Neural crest cell (in vitro differentiated cells): Measurements from ENCODE around the gene NELFB. TPM values are rescaled to one million over a fixed set of nuclear protein-coding genes. Genes with fewer than 3 reads are reported as not detected.

Experiments
- DNase-seq: peaks from one replicate; pipeline ENCODE4 v3.0.0; 2021; ENCODE audit warnings: low read depth, mixed read lengths, low spot score
- H3K27ac Mint-ChIP-seq: one replicate; pipeline ENCODE4 v1.8.0; 2021; ENCODE audit warnings: mild to moderate bottlenecking, mixed read lengths; ENCODE audit not compliant: unreplicated experiment
- H3K27me3 Mint-ChIP-seq: 2 replicates; pipeline ENCODE4 v1.8.0; 2021; ENCODE audit warnings: low read depth, mild to moderate bottlenecking, mixed read lengths
- H3K36me3 Mint-ChIP-seq: 2 replicates; pipeline ENCODE4 v1.8.0; 2021; ENCODE audit warnings: low read depth, mild to moderate bottlenecking, mixed read lengths
- H3K4me1 Mint-ChIP-seq: 2 replicates; pipeline ENCODE4 v1.8.0; 2021; ENCODE audit warnings: mixed read lengths
- H3K4me3 Mint-ChIP-seq: one replicate; pipeline ENCODE4 v1.8.0; 2021; ENCODE audit warnings: mild to moderate bottlenecking, mixed read lengths
- H3K9me3 Mint-ChIP-seq: 2 replicates; pipeline ENCODE4 v1.8.0; 2021; ENCODE audit warnings: mixed read lengths
- total RNA-seq: library from RNA; stranded (reverse); gene quantifications from 2 replicates; pipeline ENCODE4 v1.2.1, GENCODE V29; 2021
- TF ChIP-seq, protein P1 (sequence below): fragments of 200-600 bp; sonication (generic); conservative IDR thresholded peaks from 2 replicates; pipeline ENCODE4 v1.5.0; 2021; ENCODE audit warnings: antibody characterized with exemption, mild to moderate bottlenecking

NELFB gene
- total RNA-seq, 1 donor from 2014 or later, result 79.0 TPM

DNA sequence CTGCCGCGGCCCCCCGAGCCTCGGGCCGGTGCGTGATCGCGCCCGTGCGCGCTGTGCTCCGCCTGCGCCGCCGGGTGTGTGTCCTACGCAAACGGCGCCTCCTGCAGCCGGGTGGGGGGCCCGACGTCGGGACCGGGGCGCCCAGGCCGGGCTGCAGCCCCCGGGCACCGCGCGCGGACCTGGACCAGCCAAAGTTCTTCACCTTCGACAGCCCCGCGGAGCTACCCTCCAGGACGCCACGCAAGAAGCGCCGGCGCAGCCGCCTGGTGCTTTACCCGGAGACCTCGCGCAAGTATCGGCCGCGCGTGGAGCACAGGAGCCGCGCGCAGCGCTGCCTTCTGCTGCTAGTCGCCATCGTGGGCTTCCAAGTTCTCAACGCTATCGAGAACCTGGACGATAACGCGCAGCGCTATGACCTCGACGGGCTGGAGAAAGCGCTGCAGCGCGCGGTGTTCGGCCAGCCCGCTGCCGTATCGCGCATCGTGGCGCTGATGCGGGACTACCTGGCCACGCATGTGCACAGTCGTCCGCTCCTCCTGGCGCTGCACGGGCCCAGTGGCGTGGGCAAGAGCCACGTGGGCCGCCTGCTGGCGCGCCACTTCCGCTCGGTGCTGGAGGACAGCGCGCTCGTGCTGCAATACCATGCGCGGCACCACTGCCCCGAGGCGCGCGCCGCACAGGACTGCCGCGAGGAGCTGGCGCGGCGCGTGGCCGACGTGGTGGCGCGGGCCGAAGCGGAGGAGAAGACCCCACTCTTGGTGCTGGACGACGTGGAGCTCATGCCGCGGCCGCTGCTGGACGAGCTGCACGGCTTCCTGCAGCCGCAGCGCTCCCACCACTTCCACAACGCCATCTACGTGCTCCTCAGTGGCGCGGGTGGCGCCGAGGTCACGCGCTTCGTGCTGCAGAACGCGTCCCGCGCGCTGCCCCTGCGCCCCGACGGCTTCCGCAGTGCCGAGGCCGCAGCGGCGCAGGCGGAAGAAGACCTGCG, 23.9 kb downstream of the NELFB start:
- Mint-ChIP-seq H3K4me1 (peaks cover 13% of the 10 kb centered on the region), H3K27me3 (peaks cover 10% of the 10 kb centered on the region), H3K36me3 (no peaks in the 10 kb centered on the region), H3K4me3 (no peak overlapping the region), H3K27ac (no peak overlapping the region), H3K9me3 (no peaks in the 10 kb centered on the region)
- no peak for DNase-seq
- TF ChIP-seq, protein P1, sequence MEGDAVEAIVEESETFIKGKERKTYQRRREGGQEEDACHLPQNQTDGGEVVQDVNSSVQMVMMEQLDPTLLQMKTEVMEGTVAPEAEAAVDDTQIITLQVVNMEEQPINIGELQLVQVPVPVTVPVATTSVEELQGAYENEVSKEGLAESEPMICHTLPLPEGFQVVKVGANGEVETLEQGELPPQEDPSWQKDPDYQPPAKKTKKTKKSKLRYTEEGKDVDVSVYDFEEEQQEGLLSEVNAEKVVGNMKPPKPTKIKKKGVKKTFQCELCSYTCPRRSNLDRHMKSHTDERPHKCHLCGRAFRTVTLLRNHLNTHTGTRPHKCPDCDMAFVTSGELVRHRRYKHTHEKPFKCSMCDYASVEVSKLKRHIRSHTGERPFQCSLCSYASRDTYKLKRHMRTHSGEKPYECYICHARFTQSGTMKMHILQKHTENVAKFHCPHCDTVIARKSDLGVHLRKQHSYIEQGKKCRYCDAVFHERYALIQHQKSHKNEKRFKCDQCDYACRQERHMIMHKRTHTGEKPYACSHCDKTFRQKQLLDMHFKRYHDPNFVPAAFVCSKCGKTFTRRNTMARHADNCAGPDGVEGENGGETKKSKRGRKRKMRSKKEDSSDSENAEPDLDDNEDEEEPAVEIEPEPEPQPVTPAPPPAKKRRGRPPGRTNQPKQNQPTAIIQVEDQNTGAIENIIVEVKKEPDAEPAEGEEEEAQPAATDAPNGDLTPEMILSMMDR, result no peak

GRCh38 chr9:137279741-137280473, 24.8 kb downstream of the NELFB start:
- Mint-ChIP-seq H3K27me3 (peaks cover 10% of the 10 kb centered on the region), H3K27ac (no peak overlapping the region), H3K4me3 (no peak overlapping the region), H3K36me3 (no peaks in the 10 kb centered on the region), H3K4me1 (peaks cover 13% of the 10 kb centered on the region), H3K9me3 (no peaks in the 10 kb centered on the region)
- TF ChIP-seq, protein P1, result no peak
- no peak for DNase-seq

GRCh38 chr9:137280474-137281344, 25.6 kb downstream of the NELFB start:
- H3K27me3 Mint-ChIP-seq, result peaks cover 10% of the 10 kb centered on the region
- no peak overlapping the region for H3K27ac Mint-ChIP-seq
- DNase-seq, result peak; percentile 42
- no peak overlapping the region for H3K4me3 Mint-ChIP-seq
- TF ChIP-seq, protein P1, result peak; percentile 65
- peaks cover 10% of the 10 kb centered on the region for H3K4me1 Mint-ChIP-seq
- H3K9me3 Mint-ChIP-seq, result no peaks in the 10 kb centered on the region
- no peaks in the 10 kb centered on the region for H3K36me3 Mint-ChIP-seq

GRCh38 chr9:137281345-137282116, 26.4 kb downstream of the NELFB start:
- peaks cover 9% of the 10 kb centered on the region for H3K4me1 Mint-ChIP-seq
- no peak for DNase-seq

More at GRCh38 chr9:137281345-137282116, 26.4 kb downstream of the NELFB start:
- Mint-ChIP-seq H3K4me3 (no peak overlapping the region), H3K27me3 (peaks cover 10% of the 10 kb centered on the region), H3K27ac (no peak overlapping the region), H3K36me3 (no peaks in the 10 kb centered on the region), H3K9me3 (no peaks in the 10 kb centered on the region)
- TF ChIP-seq, protein P1, result no peak
